Measurements from ENCODE around the gene NFAT5.
"Not testable (repeated sequence)": the region's sequence is repeated elsewhere in the genome, so short reads cannot be mapped to it uniquely, and the experiment has no call there.

Gene NFAT5, protein sequence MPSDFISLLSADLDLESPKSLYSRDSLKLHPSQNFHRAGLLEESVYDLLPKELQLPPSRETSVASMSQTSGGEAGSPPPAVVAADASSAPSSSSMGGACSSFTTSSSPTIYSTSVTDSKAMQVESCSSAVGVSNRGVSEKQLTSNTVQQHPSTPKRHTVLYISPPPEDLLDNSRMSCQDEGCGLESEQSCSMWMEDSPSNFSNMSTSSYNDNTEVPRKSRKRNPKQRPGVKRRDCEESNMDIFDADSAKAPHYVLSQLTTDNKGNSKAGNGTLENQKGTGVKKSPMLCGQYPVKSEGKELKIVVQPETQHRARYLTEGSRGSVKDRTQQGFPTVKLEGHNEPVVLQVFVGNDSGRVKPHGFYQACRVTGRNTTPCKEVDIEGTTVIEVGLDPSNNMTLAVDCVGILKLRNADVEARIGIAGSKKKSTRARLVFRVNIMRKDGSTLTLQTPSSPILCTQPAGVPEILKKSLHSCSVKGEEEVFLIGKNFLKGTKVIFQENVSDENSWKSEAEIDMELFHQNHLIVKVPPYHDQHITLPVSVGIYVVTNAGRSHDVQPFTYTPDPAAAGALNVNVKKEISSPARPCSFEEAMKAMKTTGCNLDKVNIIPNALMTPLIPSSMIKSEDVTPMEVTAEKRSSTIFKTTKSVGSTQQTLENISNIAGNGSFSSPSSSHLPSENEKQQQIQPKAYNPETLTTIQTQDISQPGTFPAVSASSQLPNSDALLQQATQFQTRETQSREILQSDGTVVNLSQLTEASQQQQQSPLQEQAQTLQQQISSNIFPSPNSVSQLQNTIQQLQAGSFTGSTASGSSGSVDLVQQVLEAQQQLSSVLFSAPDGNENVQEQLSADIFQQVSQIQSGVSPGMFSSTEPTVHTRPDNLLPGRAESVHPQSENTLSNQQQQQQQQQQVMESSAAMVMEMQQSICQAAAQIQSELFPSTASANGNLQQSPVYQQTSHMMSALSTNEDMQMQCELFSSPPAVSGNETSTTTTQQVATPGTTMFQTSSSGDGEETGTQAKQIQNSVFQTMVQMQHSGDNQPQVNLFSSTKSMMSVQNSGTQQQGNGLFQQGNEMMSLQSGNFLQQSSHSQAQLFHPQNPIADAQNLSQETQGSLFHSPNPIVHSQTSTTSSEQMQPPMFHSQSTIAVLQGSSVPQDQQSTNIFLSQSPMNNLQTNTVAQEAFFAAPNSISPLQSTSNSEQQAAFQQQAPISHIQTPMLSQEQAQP (N-terminal part only)

GRCh38 chr16:69565671-69566239 lies at the start of gene NFAT5:
TSS of gene NFAT5 (plus strand) at chr16:69565966. CDS start at chr16:69566302, 336 bp downstream.
- Mint-ChIP-seq H3K4me3 (peak within 1 kb of the TSS; percentile 100), H3K9me3 (no peaks in the 10 kb centered on the region), H3K4me1 (peaks cover 44% of the 10 kb centered on the region), H3K36me3 (no peaks in the 10 kb centered on the region), H3K27me3 (no peaks in the 10 kb centered on the region), H3K27ac (peak within 1 kb of the TSS; percentile 95)
- ATAC-seq = peak; percentile 76

- H3K9me3 Mint-ChIP-seq, H3K36me3 Mint-ChIP-seq, H3K27me3 Mint-ChIP-seq, H3K4me3 Mint-ChIP-seq, ATAC-seq, H3K27ac Mint-ChIP-seq: not testable (repeated sequence)
- H3K4me1 Mint-ChIP-seq = peaks cover 18% of the 10 kb centered on the region
These were observed 47.9 kb upstream of the NFAT5 start for GRCh38 chr16:69517914-69518313.

- Mint-ChIP-seq H3K4me3 (no peak overlapping the region), H3K9me3 (no peaks in the 10 kb centered on the region), H3K27me3 (no peaks in the 10 kb centered on the region), H3K4me1 (no peaks in the 10 kb centered on the region), H3K27ac (no peak overlapping the region), H3K36me3 (no peaks in the 10 kb centered on the region)
- no peak for ATAC-seq
These were observed 45.4 kb upstream of the NFAT5 start for GRCh38 chr16:69520413-69520799.

DNA sequence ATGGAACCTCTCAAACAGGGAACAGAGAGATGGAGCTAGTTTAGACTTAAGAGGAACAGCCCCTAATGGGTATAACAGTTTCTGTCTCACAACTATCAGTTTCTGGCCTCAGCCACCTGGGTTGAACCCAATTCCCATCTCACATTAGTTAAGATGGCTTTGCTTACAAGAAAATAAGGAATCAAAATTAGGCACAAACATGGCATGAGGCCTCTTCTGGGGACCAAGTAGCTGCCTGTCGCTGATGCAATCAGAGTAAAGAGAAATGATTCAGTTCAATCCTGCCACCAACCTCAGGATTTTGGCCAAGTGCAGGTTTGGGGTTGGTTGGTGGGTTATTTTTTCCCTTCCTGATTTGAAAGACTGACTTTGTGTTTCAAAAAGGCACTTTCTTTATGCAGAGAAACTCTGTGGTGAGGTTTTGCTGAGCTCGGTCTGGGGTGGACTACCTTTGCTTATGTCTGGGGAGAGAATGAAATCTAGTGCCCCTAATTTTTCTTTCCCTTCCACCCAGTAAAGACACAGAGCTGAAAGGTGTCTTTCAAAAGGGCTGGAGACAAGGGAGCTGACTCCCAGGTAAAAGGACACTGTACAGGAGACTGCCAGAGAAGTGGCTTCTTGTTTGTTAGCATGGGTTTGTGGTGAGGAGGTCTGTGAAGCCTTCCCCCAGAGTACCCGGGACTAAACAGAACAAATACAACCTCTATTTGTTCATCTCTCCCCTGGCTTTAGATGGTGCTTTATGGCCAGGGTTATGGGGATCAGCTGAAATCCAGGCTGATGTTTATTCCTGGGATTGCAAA lies 44.8 kb upstream of the NFAT5 start:
- H3K4me1 Mint-ChIP-seq = no peaks in the 10 kb centered on the region
- peak; percentile 48 for ATAC-seq
- H3K9me3 Mint-ChIP-seq = no peaks in the 10 kb centered on the region
- H3K27ac Mint-ChIP-seq = no peak overlapping the region
- H3K36me3 Mint-ChIP-seq = no peaks in the 10 kb centered on the region
- no peak overlapping the region for H3K4me3 Mint-ChIP-seq
- H3K27me3 Mint-ChIP-seq = no peaks in the 10 kb centered on the region

- H3K27me3 Mint-ChIP-seq = no peaks in the 10 kb centered on the region
- no peaks in the 10 kb centered on the region for H3K4me1 Mint-ChIP-seq
- H3K9me3 Mint-ChIP-seq = no peaks in the 10 kb centered on the region
- no peak overlapping the region for H3K27ac Mint-ChIP-seq
- no peak for ATAC-seq
- H3K36me3 Mint-ChIP-seq = no peaks in the 10 kb centered on the region
- no peak overlapping the region for H3K4me3 Mint-ChIP-seq
These were observed 43.7 kb upstream of the NFAT5 start for GRCh38 chr16:69522041-69522578.

DNA sequence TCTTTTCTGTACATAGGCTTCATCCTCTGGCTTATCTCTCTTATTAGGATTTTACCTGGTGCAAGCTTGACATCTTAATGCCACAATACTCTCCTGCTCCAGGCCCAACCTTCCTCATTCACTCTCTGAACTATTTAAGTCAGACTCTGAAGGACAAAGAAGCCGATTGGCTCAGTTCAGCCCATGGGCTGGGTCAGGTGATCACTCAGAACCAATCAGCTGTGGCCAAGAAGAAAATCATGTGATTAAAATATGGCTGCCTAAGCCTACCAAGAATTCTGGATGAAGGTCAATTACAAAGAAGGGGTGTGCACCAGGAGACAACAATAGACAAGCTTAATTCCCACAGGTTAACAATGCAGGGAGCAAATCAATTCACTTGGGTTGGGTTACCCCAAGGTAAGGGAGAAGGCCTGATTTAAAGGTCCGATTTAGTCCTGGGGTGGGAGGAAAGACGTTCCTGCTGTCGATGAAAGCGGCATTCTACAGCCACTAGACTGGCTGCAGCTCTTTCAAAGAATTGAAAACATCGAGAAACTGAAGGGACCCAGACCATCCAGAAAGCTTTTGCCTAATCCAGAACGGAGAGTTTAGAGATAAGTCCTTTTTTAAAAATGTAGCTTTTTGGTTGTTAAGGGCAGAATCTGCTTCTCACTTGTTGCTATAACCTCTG lies 42.9 kb upstream of the NFAT5 start:
- H3K4me1 Mint-ChIP-seq = no peaks in the 10 kb centered on the region
- no peaks in the 10 kb centered on the region for H3K36me3 Mint-ChIP-seq
- H3K27me3 Mint-ChIP-seq = no peaks in the 10 kb centered on the region
- H3K4me3 Mint-ChIP-seq = no peak overlapping the region
- no peak overlapping the region for H3K27ac Mint-ChIP-seq
- no peaks in the 10 kb centered on the region for H3K9me3 Mint-ChIP-seq
- no peak for ATAC-seq

DNA sequence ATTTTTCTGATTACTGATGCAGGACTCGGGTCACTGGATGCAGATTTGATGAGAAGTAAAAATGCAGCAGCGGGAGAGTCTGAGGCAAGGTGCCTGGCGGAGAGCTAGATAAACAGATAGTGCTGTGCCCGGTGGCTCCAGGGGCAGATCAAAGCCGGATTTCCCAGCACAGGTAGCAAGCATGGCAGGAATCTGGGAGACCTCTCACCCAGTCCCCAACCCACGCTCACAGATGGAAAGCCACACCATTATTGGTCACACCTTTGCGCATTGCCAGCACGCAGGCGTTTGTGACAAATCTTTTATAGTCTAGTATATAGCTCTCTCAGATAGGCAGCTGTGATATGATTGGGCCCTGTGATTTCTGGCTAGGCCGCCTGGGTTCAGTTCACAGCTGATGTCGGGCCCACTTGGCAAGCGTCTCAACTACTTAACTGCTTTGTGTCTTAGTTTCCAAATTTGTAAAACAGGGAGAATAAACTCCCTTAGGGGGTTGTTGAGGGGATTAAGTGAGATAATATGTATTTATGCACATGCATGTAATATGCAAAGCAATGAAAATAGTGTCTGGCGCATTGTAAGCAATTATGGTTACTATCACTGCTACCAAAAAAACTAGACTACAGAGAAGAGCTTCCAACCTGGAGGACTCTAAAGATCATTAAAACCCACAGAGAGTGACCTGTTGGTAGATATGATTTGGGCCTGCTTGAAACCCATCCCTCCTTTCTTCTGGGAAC lies 42.0 kb upstream of the NFAT5 start:
- Mint-ChIP-seq H3K36me3 (no peaks in the 10 kb centered on the region), H3K4me3 (no peak overlapping the region), H3K27ac (no peak overlapping the region), H3K9me3 (no peaks in the 10 kb centered on the region), H3K27me3 (no peaks in the 10 kb centered on the region), H3K4me1 (no peaks in the 10 kb centered on the region)
- no peak for ATAC-seq

- H3K27ac Mint-ChIP-seq = no peak overlapping the region
- no peak overlapping the region for H3K4me3 Mint-ChIP-seq
- ATAC-seq = no peak
- H3K36me3 Mint-ChIP-seq = no peaks in the 10 kb centered on the region
- no peaks in the 10 kb centered on the region for H3K9me3 Mint-ChIP-seq
- H3K4me1 Mint-ChIP-seq = peaks cover 14% of the 10 kb centered on the region
- H3K27me3 Mint-ChIP-seq = no peaks in the 10 kb centered on the region
These were observed 38.7 kb upstream of the NFAT5 start for GRCh38 chr16:69526831-69527655.

DNA sequence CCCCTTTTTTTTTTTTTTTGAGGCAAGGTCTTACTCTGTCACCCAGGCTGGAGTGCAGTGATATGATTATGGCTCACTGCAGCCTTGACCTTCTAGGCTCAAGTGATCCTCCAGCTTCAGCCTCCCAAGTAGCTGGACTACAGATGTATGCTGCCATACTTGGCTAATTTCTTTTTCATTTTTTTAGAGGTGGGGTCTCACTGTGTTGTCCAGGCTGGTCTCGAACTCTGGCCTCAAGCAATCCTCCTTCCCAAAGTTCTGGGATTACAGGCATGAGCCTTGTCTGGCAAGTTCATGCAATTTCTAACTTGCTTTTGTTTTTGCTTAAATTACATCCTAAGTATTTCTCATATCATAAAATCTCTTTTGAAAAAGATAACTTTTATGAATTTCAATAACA lies 33.8 kb upstream of the NFAT5 start:
- no peaks in the 10 kb centered on the region for H3K36me3 Mint-ChIP-seq
- H3K27ac Mint-ChIP-seq = no peak overlapping the region
- H3K4me3 Mint-ChIP-seq = no peak overlapping the region
- peaks cover 18% of the 10 kb centered on the region for H3K4me1 Mint-ChIP-seq
- no peaks in the 10 kb centered on the region for H3K9me3 Mint-ChIP-seq
- no peak for ATAC-seq
- no peaks in the 10 kb centered on the region for H3K27me3 Mint-ChIP-seq

GRCh38 chr16:69532641-69533455 lies 32.9 kb upstream of the NFAT5 start:
- no peak overlapping the region for H3K27ac Mint-ChIP-seq
- H3K4me3 Mint-ChIP-seq = no peak overlapping the region
- no peaks in the 10 kb centered on the region for H3K9me3 Mint-ChIP-seq
- no peak for ATAC-seq
- no peaks in the 10 kb centered on the region for H3K36me3 Mint-ChIP-seq
- H3K27me3 Mint-ChIP-seq = no peaks in the 10 kb centered on the region
- peaks cover 21% of the 10 kb centered on the region for H3K4me1 Mint-ChIP-seq

GRCh38 chr16:69534720-69535119 lies 31.0 kb upstream of the NFAT5 start:
- H3K36me3 Mint-ChIP-seq = no peaks in the 10 kb centered on the region
- H3K4me1 Mint-ChIP-seq = peaks cover 21% of the 10 kb centered on the region
- peaks cover 2% of the 10 kb centered on the region for H3K9me3 Mint-ChIP-seq
- H3K27ac Mint-ChIP-seq = no peak overlapping the region
- no peak overlapping the region for H3K4me3 Mint-ChIP-seq
- no peaks in the 10 kb centered on the region for H3K27me3 Mint-ChIP-seq
- no peak for ATAC-seq

All from stimulated activated memory B cell treated with anti-CD40 and anti-IgM and Interleukin-4, amounts not matched to agents 10 μg/mL and 1 μg/mL and 100 μg/mL, for 72 hours (primary cell).